SH-SY5Y (cell line): ENCODE data around the gene ATP13A2.

Experiments used
- GATA2 ChIP-seq: IDR thresholded peaks from 2 replicates; pipeline ENCODE4 v1.6.1; 2011; ENCODE audit warnings: mild to moderate bottlenecking, low read depth, low read length
- GATA3 ChIP-seq: IDR thresholded peaks from 2 replicates; pipeline ENCODE4 v1.6.1; 2011; ENCODE audit warnings: low read depth, mild to moderate bottlenecking, low read length, moderate library complexity

GRCh38 chr1:16978139-16978538 is 33.6 kb downstream of the ATP13A2 start:
- TF ChIP-seq GATA3 (no peak), GATA2 (no peak)
